Activated B cell treated with CpG ODN at 0.5 μM for 24 hours (primary cell): Measurements from ENCODE around the gene ATP6V1G1. TPM values are rescaled to one million over a fixed set of nuclear protein-coding genes. Genes with fewer than 3 reads are reported as not detected.
A peak's percentile ranks its signal among the peaks of the same experiment; 100 is the strongest.

ENCODE experiments used
- ATAC-seq: fragments of 200-7000 bp; cut with Tn5 transposase; one replicate; pipeline ENCODE4 v1.10.0; 2021; ENCODE audit warnings: low read depth, mild to moderate bottlenecking, moderate library complexity
- CTCF ChIA-PET: fragments of 350-600 bp; sonication (Branson Sonifier 250); formaldehyde crosslinking; loops from one replicate; lab custom pipeline; 2021; ENCODE audit warnings: antibody characterized with exemption; lab: Charles Lee
- POLR2A ChIA-PET: fragments of 350-600 bp; sonication (Branson Sonifier 250); formaldehyde crosslinking; loops from one replicate; lab custom pipeline; 2021; ENCODE audit warnings: antibody characterized with exemption; lab: Charles Lee
- DNase-seq: peaks from one replicate; pipeline ENCODE4 v3.0.0; 2022
- H3K27ac Mint-ChIP-seq: one replicate; pipeline ENCODE4 v1.8.0; 2020; ENCODE audit warnings: mixed read lengths
- H3K27me3 Mint-ChIP-seq: one replicate; pipeline ENCODE4 v1.8.0; 2021; ENCODE audit warnings: mixed read lengths
- H3K36me3 Mint-ChIP-seq: one replicate; pipeline ENCODE4 v1.8.0; 2021; ENCODE audit warnings: low read depth, mixed read lengths
- H3K4me1 Mint-ChIP-seq: one replicate; pipeline ENCODE4 v1.8.0; 2021; ENCODE audit warnings: mixed read lengths
- H3K4me3 Mint-ChIP-seq: one replicate; pipeline ENCODE4 v1.8.0; 2020; ENCODE audit warnings: mild to moderate bottlenecking, mixed read lengths
- H3K9me3 Mint-ChIP-seq: one replicate; pipeline ENCODE4 v1.8.0; 2020; ENCODE audit warnings: mixed read lengths
- intact Hi-C: fragments of 100-400 bp; cut with micrococcal nuclease; formaldehyde crosslinking; loops from one replicate; pipeline ENCODE4 v1.15.1; 2024
- total RNA-seq: library from RNA; stranded (reverse); gene quantifications from 2 replicates; pipeline ENCODE4 v1.2.3, GENCODE V29; 2022
- TF ChIP-seq, protein P1 (sequence below): fragments of 200-600 bp; IDR thresholded peaks from one replicate; pipeline ENCODE4 v1.8.0; 2022; ENCODE audit warnings: antibody characterized with exemption, mild to moderate bottlenecking

ATP6V1G1 gene
- total RNA-seq, 1 donor from 2014 or later: 68.4 TPM

GRCh38 chr9:114546851-114547250 lies 40.7 kb upstream of the ATP6V1G1 start:
- no peak for ATAC-seq
- ChIA-PET CTCF (no interaction called here), POLR2A (interaction anchor here (0.8 kb wide), 1 partner anchor 41 kb away, joined by 4 read pairs; the partner anchor contains the start of gene ATP6V1G1)
- DNase-seq: no peak
- Mint-ChIP-seq H3K4me1 (peaks cover 15% of the 10 kb centered on the region), H3K27ac (no peak overlapping the region), H3K27me3 (no peaks in the 10 kb centered on the region), H3K36me3 (peaks cover 2% of the 10 kb centered on the region), H3K4me3 (no peak overlapping the region), H3K9me3 (no peaks in the 10 kb centered on the region)
- intact Hi-C loops: no loop called here
- TF ChIP-seq, protein P1, sequence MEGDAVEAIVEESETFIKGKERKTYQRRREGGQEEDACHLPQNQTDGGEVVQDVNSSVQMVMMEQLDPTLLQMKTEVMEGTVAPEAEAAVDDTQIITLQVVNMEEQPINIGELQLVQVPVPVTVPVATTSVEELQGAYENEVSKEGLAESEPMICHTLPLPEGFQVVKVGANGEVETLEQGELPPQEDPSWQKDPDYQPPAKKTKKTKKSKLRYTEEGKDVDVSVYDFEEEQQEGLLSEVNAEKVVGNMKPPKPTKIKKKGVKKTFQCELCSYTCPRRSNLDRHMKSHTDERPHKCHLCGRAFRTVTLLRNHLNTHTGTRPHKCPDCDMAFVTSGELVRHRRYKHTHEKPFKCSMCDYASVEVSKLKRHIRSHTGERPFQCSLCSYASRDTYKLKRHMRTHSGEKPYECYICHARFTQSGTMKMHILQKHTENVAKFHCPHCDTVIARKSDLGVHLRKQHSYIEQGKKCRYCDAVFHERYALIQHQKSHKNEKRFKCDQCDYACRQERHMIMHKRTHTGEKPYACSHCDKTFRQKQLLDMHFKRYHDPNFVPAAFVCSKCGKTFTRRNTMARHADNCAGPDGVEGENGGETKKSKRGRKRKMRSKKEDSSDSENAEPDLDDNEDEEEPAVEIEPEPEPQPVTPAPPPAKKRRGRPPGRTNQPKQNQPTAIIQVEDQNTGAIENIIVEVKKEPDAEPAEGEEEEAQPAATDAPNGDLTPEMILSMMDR: no peak

GRCh38 chr9:114549697-114550330 lies 37.8 kb upstream of the ATP6V1G1 start:
- Mint-ChIP-seq H3K27me3 (no peaks in the 10 kb centered on the region), H3K9me3 (no peaks in the 10 kb centered on the region), H3K27ac (peak overlapping the region; percentile 71), H3K4me3 (no peak overlapping the region), H3K4me1 (peaks cover 11% of the 10 kb centered on the region), H3K36me3 (peaks cover 2% of the 10 kb centered on the region)
- DNase-seq (no peak), ATAC-seq (peak; percentile 28)
- intact Hi-C loops: no loop called here
- ChIA-PET POLR2A (interaction anchor here (1.1 kb wide), 2 partner anchors 14 to 38 kb away, joined by 3 to 4 read pairs; partner anchors contain the start of gene ATP6V1G1), CTCF (no interaction called here)
- TF ChIP-seq, protein P1: no peak

DNA sequence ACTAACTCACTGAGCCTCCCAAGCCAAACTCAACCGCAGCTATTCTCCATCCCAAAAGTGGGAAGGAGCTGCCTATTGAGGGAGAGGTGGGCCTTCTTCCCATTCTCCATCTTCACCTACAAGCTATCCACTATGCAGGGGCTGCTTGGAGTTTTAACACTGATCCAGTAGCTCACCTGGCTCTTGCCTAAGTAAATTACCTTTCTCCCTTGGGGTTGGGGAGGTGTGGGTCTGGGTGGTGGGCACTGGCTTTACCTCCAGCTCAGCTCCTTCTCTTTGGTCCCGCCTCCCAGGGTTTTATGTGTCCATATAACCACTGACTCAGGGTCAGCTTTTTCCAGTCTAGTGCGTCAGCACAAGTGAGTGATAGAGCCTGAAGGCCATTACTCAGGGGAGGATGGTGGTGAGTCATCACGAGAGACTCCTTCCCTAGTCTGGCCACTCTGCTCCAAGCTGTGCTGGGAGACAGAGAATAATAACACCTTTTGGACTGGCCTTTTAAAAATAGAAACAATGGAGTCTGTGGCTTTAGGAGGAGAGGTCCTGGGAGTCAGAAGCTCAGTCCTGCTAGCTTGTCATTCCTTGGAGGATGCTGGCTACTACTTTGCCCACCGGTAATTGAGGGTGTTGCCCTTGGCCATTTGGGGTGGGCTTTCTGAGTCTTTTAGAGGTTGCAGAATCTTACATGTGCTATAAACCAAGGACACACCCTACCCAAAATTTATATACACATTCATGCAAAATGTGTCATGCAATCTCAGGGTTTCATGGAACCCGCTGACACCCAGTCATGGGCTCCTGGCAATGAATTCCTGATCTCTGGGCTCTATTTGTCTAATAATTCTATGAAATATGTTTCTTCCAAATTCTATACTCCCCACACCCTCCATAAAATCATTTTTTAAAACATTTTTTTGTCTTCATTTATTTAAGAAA lies 35.6 kb upstream of the ATP6V1G1 start:
- CTCF ChIA-PET: interaction anchor here (0.6 to 1.2 kb wide), 2 partner anchors 40 to 261 kb away, joined by 3 read pairs; no protein-coding TSS in a partner anchor
- intact Hi-C loops: no loop called here
- Mint-ChIP-seq H3K9me3 (no peaks in the 10 kb centered on the region), H3K36me3 (peaks cover 2% of the 10 kb centered on the region), H3K4me3 (no peak overlapping the region), H3K4me1 (peaks cover 16% of the 10 kb centered on the region), H3K27me3 (no peaks in the 10 kb centered on the region), H3K27ac (no peak overlapping the region)
- POLR2A ChIA-PET: no interaction called here
- TF ChIP-seq, protein P1: no peak
- ATAC-seq: peak; percentile 66
- DNase-seq: no peak

GRCh38 chr9:114552706-114553105 lies 34.9 kb upstream of the ATP6V1G1 start:
- ChIA-PET CTCF (interaction anchor here (1.2 kb wide), 1 partner anchor 261 kb away, joined by 3 read pairs; no protein-coding TSS in a partner anchor), POLR2A (no interaction called here)
- no peak overlapping the region for H3K4me3 Mint-ChIP-seq
- H3K4me1 Mint-ChIP-seq: peaks cover 20% of the 10 kb centered on the region
- TF ChIP-seq, protein P1: no peak
- no peaks in the 10 kb centered on the region for H3K27me3 Mint-ChIP-seq
- DNase-seq (no peak), ATAC-seq (no peak)
- intact Hi-C loops: no loop called here
- H3K9me3 Mint-ChIP-seq: no peaks in the 10 kb centered on the region
- H3K27ac Mint-ChIP-seq: no peak overlapping the region
- no peaks in the 10 kb centered on the region for H3K36me3 Mint-ChIP-seq

DNA sequence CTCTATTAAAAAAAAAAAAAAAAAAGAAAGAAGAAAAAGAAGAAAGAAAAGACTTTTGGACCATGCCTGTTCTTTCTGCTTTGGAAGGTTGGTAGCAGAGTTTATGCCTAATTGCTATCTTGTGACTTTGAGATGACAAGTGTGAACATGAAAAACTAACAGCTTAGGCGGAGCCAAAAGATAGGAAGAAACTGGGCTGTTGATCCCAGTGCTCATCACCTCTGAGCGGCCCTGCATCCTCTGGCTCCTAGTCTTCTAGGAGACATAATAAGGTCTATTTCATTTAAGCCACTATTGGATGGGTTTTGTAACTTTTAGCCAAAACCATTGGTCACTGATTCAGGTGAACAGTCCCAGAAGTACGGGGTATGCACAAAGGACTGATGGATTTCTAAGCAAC lies 34.4 kb upstream of the ATP6V1G1 start:
- TF ChIP-seq, protein P1: no peak
- ATAC-seq (no peak), DNase-seq (no peak)
- ChIA-PET CTCF (interaction anchor here (1.2 kb wide), 1 partner anchor 262 kb away, joined by 3 read pairs; no protein-coding TSS in a partner anchor), POLR2A (no interaction called here)
- Mint-ChIP-seq H3K27me3 (no peaks in the 10 kb centered on the region), H3K4me3 (no peak overlapping the region), H3K4me1 (peaks cover 25% of the 10 kb centered on the region), H3K36me3 (no peaks in the 10 kb centered on the region), H3K9me3 (no peaks in the 10 kb centered on the region), H3K27ac (no peak overlapping the region)
- intact Hi-C loops: no loop called here
